AG08395 (cell line): ENCODE results near the gene JAK1.

Experiments used
- DNase-seq: peaks from one replicate; pipeline ENCODE4 v3.0.0; 2012; ENCODE audit warnings: mixed read lengths, low spot score

JAK1 gene

DNA sequence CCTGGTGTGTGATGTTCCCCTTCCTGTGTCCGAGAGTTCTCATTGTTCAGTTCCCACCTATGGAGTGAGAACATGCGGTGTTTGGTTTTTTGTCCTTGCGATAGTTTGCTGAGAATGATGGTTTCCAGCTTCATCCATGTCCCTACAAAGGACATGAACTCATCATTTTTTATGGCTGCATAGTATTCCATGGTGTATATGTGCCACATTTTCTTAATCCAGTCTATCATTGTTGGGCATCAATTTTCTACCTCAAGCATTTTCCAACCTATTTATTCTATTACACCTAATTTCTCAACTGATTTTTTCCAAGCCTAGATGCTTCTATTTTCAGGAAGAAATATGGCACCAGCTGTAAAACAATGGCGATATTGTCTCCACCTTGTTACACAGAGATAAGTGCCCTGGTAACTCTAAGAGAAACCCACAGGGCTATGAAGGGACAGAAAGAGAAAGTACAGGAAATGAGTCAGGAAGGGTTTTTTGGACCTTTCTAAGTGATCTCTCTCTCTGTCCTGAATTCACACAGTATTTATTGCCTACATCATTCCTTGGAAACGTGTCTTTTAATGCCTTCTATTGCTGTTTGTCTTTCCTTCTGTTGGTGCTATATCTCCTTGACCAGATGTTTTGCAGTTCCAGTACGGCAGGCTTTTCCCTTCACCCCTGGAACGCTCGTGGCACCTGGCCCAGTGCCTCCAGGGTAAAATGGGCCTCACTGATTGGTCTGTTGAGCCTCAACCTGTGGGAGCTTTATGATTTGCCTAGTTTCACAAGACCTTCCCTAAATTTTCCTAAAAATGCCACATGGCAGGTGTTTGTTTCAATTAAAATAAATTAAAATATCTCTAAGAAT lies 14.6 kb upstream of the JAK1 start:
- DNase-seq = no peak

DNA sequence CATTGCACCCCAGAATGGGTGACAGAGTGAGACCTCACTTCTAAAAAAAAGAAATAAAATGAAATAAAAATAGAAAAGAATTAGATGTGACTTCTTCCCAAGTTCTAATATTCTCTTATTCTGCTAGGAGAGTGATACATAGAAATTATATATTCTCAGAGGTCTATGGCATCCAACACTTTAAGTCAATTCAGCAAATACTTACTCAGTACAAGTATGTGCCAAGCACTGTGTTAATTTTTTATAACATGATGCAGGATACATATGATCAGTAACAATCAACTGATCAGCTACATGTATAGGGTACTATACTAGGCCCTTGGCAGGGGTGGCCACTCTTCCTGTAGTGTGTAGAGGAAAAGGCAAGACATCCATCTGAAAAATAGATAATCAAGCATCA lies 13.0 kb upstream of the JAK1 start:
- DNase-seq = no peak

DNA sequence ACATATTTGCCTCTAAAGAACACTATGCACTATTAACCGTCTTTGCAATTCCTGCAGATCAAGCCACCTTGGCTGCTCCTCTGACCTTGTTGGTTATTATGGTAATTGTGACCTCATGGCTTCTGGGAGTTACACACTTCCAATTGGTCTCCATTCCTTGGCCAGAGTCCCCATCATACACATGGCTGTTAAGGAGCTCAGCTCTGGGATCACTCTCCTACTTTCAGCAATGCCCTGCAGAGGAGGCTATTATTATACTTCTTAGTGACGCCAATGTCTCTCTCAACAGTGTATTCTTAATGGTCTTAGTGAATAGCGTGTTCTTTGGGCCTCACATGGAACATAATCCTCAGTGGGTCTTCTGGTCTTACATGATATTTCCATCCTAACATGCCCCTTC lies 10.0 kb upstream of the JAK1 start:
- no peak for DNase-seq

DNA sequence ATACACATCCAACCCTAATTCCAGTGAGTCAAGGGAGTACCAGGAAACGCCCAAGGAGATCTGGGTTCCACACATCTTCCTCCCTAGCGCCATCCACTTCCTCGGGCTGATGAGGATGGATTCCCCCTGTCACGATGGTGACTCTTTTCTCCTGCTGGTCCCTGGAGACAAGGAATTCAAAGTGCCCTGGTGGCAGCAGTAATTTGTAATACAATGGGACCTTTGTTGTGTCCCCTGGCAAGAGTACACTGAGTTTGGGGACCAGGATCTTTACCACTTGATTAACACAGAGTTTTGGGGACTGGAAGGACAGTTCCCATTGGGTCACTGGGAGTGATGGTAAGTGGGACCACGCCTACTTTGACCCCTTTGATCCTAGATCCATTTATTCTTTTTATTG lies 9.4 kb upstream of the JAK1 start:
- DNase-seq = no peak

DNA sequence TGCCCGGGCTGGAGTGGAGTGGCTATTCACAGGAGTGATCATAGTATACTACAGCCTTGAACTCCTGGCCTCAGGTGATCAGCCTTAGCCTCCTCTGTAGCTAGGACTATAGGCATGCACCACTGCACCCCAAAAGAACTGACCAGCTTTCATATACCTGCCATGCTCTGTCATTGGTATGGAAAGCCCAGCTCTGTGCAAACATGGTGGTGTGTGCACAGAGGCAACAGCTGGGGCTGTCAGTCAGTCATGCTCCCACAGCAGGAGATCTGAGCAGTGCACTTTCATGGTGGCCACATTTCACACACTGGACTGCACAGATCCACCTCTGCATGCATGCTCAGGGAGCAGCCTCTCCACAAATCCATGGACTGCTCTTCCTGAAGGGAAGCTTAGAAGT lies 8.8 kb upstream of the JAK1 start:
- DNase-seq = no peak

DNA sequence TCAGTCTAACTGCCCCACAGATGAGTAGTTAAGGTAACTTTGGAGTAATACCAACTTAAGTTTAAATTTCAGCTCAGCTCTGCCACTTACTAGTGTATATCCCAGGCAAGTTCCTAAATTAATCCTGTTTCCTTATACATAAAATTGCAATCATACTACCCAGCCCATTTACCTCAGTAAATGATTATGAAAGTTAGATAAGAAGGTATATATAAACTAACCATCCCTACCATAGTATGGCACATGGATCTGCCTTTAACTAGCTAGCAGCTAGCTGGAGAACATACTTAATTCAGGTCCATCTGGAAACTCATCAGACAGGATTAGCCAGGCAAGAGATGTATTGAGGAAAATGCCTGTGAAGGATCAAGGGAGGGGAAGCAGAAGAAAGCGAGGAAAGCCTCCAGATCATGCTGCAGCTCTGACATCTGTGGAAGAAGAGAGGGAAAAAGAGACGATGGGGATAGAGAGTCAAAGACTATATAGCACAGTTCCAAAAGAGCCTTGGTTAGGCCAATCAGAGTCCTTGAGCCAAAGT lies 8.0 kb upstream of the JAK1 start:
- no peak for DNase-seq

DNA sequence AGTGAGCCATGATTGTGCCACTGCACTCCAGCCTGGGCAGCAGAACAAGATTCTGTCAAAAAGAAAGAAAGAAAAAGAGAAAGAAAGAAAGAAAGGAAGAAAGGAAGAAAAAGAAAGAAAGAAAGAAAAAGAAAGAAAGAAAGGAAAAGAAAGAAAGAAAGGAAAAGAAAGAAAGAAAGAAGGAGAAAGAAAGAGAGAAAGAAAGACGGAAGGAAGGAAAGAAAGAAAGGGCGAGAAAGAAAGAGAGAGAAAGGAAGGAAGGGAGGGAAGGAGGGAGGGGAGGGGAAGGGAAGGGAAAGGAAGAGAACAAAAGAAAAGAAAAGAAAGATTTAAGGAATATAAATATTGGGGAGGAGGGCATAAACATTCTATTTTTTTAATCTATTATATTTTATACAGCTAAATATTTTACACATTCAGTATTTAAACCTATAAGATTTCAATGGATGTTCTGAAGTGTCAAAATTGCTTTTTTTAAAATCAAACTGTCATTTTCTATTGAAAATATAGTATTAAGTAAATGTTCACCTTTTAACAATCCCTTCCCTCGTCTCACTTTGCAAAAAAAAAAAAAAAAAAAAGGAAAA lies 6.8 kb upstream of the JAK1 start:
- DNase-seq = no peak

DNA sequence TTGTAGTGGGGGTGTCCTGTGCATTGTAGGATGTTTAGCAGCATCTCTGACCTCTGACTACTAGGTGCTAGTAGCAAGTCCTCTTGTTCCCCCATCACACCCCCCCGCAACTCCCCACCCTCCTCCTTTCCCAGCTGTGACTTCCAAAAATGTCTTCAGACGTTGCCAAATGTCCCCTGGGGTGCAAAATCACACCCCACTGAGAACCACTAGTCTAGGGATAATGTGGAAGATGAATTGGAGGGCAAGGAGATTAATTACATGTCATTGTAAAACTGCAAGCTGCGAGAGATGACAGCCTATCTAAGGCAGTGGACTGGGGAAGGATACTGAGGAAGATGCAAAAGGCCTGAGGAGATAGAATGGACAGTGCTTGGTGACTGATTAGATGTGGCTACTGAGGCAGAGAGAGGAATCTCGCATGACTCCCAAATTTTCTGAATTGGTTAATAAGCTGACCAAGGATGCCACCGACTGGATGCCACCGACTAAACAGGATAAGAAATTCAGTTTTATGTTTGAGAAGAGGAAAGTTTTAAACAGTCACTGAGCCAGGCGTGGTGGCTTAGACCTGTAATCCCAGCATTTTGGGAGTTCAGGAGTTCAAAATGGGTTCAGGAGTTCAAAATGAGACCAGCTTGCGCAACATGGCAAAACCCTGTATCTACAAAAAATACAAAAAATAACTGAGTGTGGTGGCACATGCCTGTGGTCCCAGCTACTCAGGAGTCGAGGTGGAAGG lies 3.1 kb upstream of the JAK1 start:
- DNase-seq = peak; percentile 26

DNA sequence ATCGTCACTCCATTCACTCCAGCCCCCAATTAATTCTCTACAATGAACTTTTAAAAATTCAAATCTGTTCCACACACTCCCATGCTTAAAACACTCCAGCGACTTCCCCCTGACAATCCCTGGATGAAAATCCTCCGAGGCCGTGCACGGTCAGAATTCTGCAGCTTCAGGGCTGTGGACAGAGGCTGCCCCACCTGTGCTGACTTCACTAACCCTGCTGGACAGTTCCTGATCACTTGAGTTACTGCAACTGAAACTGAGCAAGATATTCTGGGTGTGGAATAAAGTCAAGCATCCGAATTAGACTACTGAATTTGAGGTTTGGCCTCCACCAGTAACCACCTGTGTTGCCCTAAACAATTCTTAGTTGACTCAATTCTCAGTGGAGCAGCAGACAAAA lies 1.0 kb upstream of the JAK1 start:
- no peak for DNase-seq

DNA sequence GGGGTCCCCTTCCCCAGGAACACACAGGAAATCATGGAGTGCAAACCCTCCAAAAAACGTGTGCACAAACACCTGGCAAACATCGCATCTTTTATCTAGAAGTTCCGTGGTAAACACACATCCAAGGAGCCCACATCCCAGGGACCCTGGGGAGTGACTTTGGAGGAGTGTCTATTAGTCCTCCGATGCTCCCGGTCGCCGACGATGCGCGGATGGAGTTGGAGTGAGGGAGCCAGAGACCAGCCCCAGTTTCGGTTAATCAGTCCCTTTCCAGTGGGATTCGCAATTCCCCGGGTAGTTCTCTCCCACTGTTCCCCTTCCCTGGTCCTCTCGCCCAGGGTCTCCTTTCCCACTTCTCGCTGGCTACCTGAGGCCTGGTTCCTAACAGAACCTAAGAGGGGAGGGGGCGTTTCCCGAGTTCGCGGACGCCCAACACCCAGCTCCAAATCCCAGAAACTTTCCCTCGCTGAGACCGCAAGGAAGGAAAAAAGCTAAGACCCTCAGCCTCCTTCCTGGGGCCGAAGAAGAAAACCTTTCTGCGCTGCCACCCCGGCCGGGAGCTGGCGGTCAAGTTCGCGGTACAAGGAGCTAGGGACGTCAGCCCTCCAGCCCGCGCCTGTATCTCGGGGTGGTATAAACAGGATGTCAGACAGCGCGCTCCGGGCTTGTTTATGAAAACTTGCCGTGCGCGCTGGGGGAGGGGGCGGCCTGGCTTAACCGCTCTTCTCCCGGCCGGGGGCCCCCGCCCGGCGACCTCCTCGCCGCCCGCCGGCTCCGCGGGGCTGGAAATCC lies 787 bp downstream of the JAK1 start:
- peak; percentile 65 for DNase-seq

DNA sequence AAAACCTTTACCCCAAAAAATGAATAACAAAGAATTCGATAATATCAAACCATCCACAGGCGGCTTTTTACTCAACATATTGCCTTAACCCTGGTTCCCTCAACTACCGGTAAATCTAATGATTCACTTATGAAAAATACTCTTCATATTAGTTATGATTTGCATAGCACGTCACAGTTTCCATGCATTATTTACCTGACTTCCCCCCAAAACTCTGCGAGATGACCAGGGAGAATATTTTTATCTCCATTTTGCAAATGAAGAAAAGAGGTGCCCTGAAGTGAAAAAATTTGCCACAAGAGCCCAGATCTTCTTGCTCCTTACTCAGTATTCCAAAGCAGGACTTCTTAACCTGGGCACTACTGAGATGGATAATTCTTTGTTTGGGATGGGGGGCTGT lies 2.9 kb downstream of the JAK1 start:
- no peak for DNase-seq

DNA sequence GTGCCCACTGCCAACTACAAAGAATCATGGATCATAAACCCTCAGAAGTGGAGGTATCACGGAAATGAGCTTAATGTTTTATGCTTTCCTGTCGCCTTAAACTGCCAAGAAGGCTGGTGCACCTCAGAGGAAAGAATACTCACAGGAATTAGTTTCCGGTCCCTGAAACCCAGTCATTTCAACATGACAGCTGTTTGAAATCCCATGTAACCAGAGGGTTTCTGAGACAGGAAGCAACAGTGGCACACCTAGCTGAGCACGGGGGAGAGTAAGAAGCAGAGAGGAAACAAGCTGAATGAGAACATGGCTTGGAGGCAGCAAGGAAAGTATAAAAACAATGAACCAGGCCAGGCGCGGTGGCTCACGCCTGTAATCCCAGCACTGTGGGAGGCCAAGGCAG lies 3.9 kb downstream of the JAK1 start:
- DNase-seq = no peak

DNA sequence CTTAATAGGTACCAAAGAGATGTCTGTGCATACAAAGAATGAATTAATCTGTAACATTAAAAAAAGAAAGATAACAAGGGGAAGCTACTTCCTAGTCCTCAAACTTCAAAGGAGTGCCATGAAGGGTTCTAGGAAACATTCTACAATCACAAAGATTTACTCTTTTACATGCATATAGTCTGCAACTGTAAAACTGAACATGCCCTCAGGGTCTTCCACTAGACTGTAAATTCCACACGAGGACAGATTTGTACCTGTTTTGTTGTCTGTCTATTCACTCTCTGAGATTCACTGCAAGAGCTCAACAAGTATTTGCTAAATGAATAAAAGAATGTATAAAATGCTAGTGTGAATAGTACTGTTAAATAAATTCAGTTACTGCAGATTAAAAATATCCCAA lies 4.4 kb downstream of the JAK1 start:
- no peak for DNase-seq

DNA sequence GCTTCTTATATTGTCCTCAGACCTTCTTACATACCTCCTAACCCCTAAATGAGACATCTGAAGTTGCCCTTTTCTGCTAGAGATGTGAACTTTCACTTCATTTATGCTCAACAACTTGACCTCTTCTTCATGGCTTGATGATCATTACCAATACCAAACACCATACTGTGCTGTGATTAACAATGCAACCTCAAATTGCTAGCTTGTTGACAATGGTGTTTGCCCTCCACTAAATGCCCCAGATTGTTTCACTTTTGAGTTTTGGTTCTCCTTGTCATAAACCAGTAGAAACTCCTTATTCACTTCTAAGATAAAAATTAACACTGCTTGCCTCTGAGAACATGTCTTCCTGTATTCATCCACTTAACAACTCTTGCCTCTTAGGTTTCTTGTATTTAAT lies 5.6 kb downstream of the JAK1 start:
- DNase-seq = no peak

DNA sequence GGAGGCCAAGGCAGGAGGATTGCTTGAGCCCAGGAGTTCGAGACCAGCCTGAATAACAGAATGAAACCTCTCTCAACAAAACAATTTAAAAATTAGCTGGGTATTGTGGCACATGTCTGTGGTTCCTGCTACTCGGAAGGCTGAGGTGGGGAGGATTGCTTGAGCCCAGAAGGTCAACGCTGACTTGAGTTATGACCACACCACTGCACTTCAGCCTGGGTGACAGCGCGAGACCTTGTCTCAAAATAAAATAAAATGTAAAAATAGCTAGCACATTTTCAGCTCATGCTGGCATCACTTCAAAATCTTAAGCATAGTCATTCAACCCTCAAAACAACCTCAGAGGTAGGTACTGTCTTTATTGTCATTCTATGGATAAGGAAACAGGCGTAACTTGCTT lies 6.4 kb downstream of the JAK1 start:
- DNase-seq = no peak

DNA sequence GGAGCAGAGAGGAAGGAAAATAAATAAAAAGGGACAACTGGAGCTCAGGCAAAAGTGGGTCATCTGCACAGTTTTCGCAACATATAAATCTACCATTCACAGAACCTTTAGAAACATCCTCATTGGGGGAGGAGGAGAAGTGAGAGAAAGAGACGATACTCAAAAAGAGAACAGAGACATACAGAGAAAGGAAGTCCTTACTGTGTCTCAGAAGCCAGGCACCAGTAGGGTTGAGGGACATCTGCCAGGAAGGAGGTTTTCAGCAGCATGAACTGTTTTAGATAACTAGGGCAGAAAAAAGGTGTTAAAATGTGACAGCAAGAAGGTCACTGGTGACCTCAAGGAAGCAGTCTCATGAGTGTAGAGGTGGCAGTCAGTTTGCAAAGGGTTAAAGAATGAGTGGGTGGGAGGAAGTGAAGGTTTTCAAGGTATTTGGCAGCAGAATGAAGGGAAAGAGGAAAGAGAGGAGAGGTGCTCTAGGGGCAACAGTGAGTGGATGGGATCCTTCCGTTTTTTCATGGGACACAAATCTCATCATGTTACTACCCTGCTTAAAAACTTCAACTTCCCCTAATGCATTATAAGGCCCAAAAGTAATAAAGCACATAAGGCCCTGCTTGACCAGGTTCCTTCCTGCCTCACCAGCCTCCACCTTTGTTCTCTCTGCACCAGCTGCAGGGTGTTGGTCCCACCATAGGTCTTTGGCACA lies 9.5 kb downstream of the JAK1 start:
- DNase-seq = no peak

DNA sequence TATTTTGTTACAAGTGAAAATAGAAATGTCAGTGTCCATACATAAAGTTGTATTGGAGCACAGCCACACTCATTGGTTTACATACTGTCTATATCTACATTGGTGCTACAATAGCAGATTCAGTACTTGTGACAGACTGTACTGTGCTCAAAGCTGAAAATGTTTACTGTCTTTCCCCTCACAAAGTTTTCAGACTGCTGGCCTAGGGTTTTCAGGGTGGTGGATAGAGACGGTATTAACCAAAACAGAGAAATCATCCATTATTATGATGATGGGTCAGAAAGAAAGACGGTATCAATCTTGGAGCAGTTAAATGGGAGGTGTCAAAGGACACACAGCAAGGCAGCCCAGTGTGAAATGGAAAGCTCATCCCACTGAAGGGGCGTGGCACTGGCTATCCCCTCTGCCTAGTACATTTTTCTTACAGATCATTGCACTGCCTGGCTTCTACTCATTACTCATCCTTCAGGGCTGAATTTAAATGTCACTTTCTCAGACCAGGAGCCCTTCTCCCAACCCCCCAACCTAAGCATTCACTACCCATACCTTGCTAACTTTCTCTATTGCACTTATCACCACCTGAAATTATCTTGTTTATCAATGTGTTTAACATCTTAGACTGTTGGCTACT lies 10.2 kb downstream of the JAK1 start:
- peak; percentile 30 for DNase-seq

DNA sequence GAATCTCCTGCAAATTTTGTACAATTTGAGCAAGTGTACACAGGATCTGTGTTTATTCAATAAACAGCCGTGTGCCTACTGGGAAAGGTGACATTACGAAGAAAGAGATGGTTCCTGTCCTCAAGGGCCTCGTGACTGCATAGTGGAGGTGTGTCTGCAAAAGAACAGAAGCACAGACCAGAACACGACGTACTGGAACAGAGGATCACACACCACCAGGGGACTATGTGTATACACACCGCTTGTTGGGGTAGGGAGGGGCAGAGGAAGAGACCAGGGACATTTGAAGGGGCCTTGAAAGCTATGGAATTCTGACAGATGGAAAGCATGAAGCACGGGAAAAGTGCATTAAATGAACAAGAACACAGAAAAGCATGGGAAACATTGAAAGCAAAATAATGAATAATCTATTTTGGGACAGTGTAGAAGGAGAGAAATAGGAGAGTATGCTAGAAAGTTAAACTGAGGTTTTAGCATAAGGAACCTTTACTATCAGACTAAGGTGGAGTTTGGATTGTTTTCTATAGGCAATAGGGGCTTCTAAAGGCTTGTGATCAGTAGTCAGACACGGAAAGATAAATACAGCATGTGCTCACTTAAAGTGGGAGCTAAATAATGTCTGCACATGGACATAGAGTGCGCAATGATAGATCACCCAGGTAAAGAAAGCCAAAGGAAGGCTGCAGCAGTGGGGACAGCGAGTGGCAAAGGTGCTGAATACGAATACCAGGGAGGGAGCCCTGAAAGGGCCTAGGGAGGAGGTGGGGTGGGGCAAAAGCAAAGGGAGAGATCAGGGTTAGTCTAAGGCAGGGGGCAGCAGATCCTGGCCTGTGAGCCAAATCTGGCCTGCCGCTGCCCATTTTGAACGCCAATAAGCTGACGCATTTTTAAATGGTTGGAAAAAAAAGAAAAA lies 11.0 kb downstream of the JAK1 start:
- no peak for DNase-seq

DNA sequence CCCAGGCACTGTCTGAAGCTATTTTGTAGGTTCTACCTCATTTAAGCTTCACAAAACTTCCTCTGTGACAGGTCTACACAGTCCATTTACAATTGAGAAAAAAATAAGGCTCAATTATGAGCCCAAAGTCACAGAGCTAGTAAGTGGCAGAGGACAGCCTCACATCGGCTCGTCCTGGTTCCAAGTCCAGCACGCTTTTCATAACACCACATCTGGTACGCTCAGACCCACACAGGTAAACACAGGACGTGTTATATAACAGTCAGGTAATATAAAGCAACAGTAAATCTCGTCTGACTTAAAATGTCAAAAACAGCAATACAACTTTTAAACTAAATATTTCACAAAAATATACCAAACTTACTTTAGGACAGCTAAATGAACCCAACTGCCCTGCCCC lies 13.1 kb downstream of the JAK1 start:
- no peak for DNase-seq

DNA sequence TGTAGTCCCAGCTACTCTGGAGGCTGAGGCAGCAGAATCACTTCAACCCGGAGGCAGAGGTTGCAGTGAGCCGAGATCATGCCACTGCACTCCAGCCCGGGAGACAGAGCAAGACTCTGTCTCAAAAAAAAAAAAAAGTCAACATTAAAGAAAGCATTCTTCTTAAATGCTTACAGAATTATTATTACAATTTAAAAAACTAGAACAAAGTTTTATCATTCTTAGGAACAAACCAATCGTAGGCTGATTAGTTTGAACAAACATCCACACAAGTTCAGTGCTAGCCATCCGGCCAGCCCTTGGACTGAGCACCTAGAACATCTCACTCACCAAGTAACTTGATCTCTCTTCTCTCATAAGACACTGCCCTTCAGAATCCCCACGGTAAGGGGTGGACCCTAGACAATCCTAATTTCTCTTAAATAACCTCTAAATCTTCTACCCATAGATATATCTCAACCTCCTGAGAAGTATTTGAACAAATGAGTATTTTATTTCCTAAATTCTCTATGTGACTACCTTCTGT lies 16.0 kb downstream of the JAK1 start:
- no peak for DNase-seq
